Measurements from ENCODE around the gene CRYBG3. TPM values are rescaled to one million over a fixed set of nuclear protein-coding genes. Genes with fewer than 3 reads are reported as not detected.
A peak's percentile ranks its signal among the peaks of the same experiment; 100 is the strongest.

CRYBG3 gene
- total RNA-seq, 1 donor from 2014 or later, result 30.1 TPM

GRCh38 chr3:97910931-97911351, 89.1 kb downstream of the CRYBG3 start:
- TF ChIP-seq CTCF (IDR thresholded peaks at IDR 0.05), result no peak
- Histone ChIP-seq H3K36me3 (peaks cover 23% of the 10 kb centered on the region), H3K27ac (no peak overlapping the region), H3K4me1 (peaks cover 13% of the 10 kb centered on the region), H3K27me3 (ENCODE audit: low read depth) (no peaks in the 10 kb centered on the region), H3K4me3 (no peak overlapping the region), H3K9me3 (no peaks in the 10 kb centered on the region)
- intact Hi-C loops (cut with DNase I), result no loop called here
- DNase-seq, result no peak
- ATAC-seq, result peak; percentile 54 to 59

DNA sequence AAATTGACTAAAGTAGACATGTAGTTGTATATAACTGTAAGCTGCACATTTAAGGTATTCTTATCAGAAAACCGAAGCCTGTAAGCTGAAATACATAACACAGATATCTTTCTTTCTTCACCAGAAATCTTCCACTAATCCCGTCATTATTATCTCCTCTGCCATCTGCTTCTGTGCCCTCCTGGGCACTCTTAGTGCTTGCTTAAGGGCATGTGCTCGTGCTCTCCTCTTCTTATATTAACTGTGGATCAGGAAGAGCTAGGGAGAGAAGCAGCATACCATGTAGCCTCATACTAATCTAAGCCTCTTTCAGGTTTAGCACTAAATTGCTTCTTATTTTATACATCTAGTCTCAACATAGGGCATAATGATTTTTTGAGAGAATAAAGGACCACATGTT, 89.6 kb downstream of the CRYBG3 start:
- no peaks in the 10 kb centered on the region for H3K9me3 ChIP-seq
- no peak overlapping the region for H3K27ac ChIP-seq
- intact Hi-C loops (cut with DNase I), result no loop called here
- no peaks in the 10 kb centered on the region for H3K27me3 ChIP-seq (ENCODE audit: low read depth)
- DNase-seq (no peak), ATAC-seq (no peak)
- H3K4me3 ChIP-seq, result no peak overlapping the region
- peaks cover 13% of the 10 kb centered on the region for H3K4me1 ChIP-seq
- peaks cover 28% of the 10 kb centered on the region for H3K36me3 ChIP-seq
- no peak for TF ChIP-seq CTCF (IDR thresholded peaks at IDR 0.05)

DNA sequence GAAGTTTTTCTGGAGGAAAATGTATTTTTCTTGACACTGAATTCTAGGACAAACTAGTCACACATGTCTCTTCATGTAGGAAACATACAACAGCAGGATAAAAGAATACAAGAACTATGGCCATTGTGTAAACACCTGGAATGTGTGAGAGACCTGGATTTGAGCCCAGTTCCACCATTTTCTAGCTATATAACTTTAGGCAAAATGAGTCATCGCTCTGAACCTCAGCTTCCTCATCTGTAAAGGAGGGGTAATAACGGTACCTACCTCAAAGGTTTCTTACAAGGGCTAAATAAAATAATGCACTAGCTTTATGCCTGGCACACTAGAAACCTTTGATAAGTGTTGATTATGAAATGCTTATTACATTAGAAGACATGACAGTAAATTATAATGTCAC, 92.6 kb downstream of the CRYBG3 start:
- H3K27me3 ChIP-seq (ENCODE audit: low read depth), result no peaks in the 10 kb centered on the region
- no peak for TF ChIP-seq CTCF (IDR thresholded peaks at IDR 0.05)
- no peak overlapping the region for H3K4me3 ChIP-seq
- ATAC-seq (no peak), DNase-seq (no peak)
- peaks cover 18% of the 10 kb centered on the region for H3K4me1 ChIP-seq
- H3K9me3 ChIP-seq, result no peaks in the 10 kb centered on the region
- H3K36me3 ChIP-seq, result peaks cover 30% of the 10 kb centered on the region
- intact Hi-C loops (cut with DNase I), result no loop called here
- H3K27ac ChIP-seq, result no peak overlapping the region

DNA sequence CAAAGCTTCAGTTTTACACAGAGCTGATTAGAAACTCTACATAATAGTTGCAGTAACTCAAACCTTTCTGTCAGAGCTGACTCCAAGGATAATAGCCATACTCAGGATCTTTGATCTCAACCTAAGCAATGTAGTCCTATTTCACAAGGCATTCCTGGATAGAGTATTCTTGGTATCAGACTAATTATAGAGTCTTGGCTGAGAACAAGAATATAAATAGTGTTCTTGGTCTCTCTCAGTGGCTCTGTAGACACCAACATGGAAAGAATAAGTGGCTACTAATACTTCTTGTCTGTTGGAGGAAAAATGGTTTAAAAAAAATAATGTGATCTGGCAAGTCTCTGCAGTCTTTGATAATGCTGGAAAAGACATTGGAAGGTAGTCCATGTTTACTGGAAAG, 94.8 kb downstream of the CRYBG3 start:
- intact Hi-C loops (cut with DNase I), result no loop called here
- TF ChIP-seq CTCF (IDR thresholded peaks at IDR 0.05), result no peak
- peaks cover 30% of the 10 kb centered on the region for H3K36me3 ChIP-seq
- H3K4me1 ChIP-seq, result peaks cover 7% of the 10 kb centered on the region
- DNase-seq, result no peak
- H3K27me3 ChIP-seq (ENCODE audit: low read depth), result no peaks in the 10 kb centered on the region
- no peak for ATAC-seq
- no peak overlapping the region for H3K4me3 ChIP-seq
- no peak overlapping the region for H3K27ac ChIP-seq
- H3K9me3 ChIP-seq, result no peaks in the 10 kb centered on the region

DNA sequence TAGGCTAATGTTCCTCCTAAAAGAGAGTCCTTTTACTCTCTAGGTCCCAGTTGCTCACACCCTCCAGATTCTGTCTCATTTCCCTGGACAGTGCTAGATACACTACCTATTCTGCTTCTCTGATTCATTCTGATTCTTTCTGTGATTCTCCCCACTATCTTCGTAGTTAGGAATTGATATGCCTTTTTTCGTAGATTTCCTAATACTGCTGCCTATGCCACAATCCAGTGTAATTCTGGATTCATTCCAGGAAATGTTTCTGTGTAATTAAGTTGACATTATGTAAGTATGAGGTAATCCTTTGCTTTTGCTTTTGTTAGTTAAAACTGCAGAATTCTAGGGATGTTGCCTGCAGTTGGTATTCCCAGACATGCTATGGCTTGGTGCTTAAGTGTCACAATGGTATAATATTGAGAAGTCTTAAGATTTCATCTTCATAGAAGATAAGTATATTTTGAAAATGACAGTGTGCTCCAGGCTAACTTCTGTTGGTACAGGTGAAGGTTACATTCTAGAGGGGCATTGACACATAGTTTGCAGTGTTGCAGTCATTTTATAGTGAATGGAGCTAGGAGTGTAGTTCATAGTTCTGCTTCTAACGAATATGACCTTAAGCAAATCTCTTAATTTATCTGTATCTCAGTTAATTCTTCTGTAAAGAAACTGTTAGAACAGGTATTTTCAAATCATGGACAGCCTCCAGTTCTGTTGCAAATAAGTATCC, 96.2 kb downstream of the CRYBG3 start:
- H3K4me3 ChIP-seq, result no peak overlapping the region
- DNase-seq (no peak), ATAC-seq (peak; percentile 30 to 54)
- H3K27me3 ChIP-seq (ENCODE audit: low read depth), result no peaks in the 10 kb centered on the region
- no peak for TF ChIP-seq CTCF (IDR thresholded peaks at IDR 0.05)
- peaks cover 30% of the 10 kb centered on the region for H3K36me3 ChIP-seq
- H3K4me1 ChIP-seq, result peaks cover 4% of the 10 kb centered on the region
- H3K9me3 ChIP-seq, result no peaks in the 10 kb centered on the region
- H3K27ac ChIP-seq, result no peak overlapping the region
- intact Hi-C loops (cut with DNase I), result no loop called here

All from lower lobe of right lung (tissue), 2 donors.